Upper lobe of right lung (tissue), 1 donor: ENCODE results near the gene PTPRN2. TPM values are rescaled to one million over a fixed set of nuclear protein-coding genes. Genes with fewer than 3 reads are reported as not detected.
A peak's percentile ranks its signal among the peaks of the same experiment; 100 is the strongest.

Experiments used
- ATAC-seq: fragments of 200-7000 bp; cut with Tn5 transposase; one replicate; pipeline ENCODE4 v1.9.1; 2020; ENCODE audit warnings: mild to moderate bottlenecking, moderate library complexity
- DNase-seq: peaks from one replicate; pipeline ENCODE4 v3.0.0-alpha.2; 2020
- H3K27ac ChIP-seq: fragments of 200-600 bp; one replicate; pipeline ENCODE4 v1.8.0; 2022
- H3K27me3 ChIP-seq: fragments of 200-600 bp; one replicate; pipeline ENCODE4 v1.8.0; 2022; ENCODE audit warnings: mild to moderate bottlenecking
- H3K36me3 ChIP-seq: fragments of 200-600 bp; one replicate; pipeline ENCODE4 v1.8.0; 2022
- H3K4me1 ChIP-seq: fragments of 200-600 bp; one replicate; pipeline ENCODE4 v1.8.0; 2022
- H3K4me3 ChIP-seq: fragments of 200-600 bp; one replicate; pipeline ENCODE4 v1.8.0; 2022; ENCODE audit warnings: mild to moderate bottlenecking
- H3K9me3 ChIP-seq: fragments of 200-600 bp; one replicate; pipeline ENCODE4 v1.8.0; 2022
- CTCF ChIP-seq: fragments of 200-600 bp; IDR thresholded peaks from one replicate; pipeline ENCODE4 v1.8.0; 2022; ENCODE audit warnings: antibody characterized with exemption
- intact Hi-C: fragments of 100-400 bp; cut with DNase I; formaldehyde crosslinking; loops from one replicate; pipeline ENCODE4 v1.11.0; 2022
- total RNA-seq: library from RNA; stranded (reverse); fragmentation: NEBNext Ultra II Directional; extraction: Animal tissue kit (Norgen Biotek cat#: 25700); gene quantifications from one replicate; pipeline ENCODE4 v1.2.1, GENCODE V29; 2021
- donor health status: DM: no; HTN: yes; CAD: no; lungs with severe emphysema.

Gene PTPRN2
- total RNA-seq, 1 donor from 2014 or later = 4.9 TPM

- DNase-seq = no peak
These were observed 1090.3 kb downstream of the PTPRN2 start for GRCh38 chr7:157497367-157497743.

GRCh38 chr7:157496416-157497275 lies 1091.0 kb downstream of the PTPRN2 start:
- Histone ChIP-seq H3K4me3 (no peak overlapping the region), H3K36me3 (no peaks in the 10 kb centered on the region), H3K9me3 (no peaks in the 10 kb centered on the region), H3K4me1 (no peaks in the 10 kb centered on the region), H3K27me3 (no peaks in the 10 kb centered on the region), H3K27ac (no peak overlapping the region)
- ATAC-seq (no peak), DNase-seq (peak; percentile 54)
- intact Hi-C loops = no loop called here
- TF ChIP-seq CTCF = no peak

More at GRCh38 chr7:157497367-157497743, 1090.3 kb downstream of the PTPRN2 start:
- H3K27ac ChIP-seq = no peak overlapping the region
- no peaks in the 10 kb centered on the region for H3K9me3 ChIP-seq
- peaks cover under 1% of the 10 kb centered on the region for H3K4me1 ChIP-seq
- H3K27me3 ChIP-seq = peaks cover 3% of the 10 kb centered on the region
- H3K4me3 ChIP-seq = no peak overlapping the region
- ATAC-seq = no peak
- no peaks in the 10 kb centered on the region for H3K36me3 ChIP-seq
- intact Hi-C loops = no loop called here
- TF ChIP-seq CTCF = no peak

GRCh38 chr7:157495594-157495993 lies 1092.0 kb downstream of the PTPRN2 start:
- H3K36me3 ChIP-seq = no peaks in the 10 kb centered on the region
- H3K4me1 ChIP-seq = no peaks in the 10 kb centered on the region
- intact Hi-C loops = no loop called here
- H3K27me3 ChIP-seq = no peaks in the 10 kb centered on the region
- ATAC-seq (no peak), DNase-seq (peak; percentile 49)
- H3K27ac ChIP-seq = no peak overlapping the region
- no peak overlapping the region for H3K4me3 ChIP-seq
- no peaks in the 10 kb centered on the region for H3K9me3 ChIP-seq
- TF ChIP-seq CTCF = no peak

- no peak for ATAC-seq
- TF ChIP-seq CTCF = no peak
These were observed 1092.5 kb downstream of the PTPRN2 start for GRCh38 chr7:157495177-157495553.

GRCh38 chr7:157494506-157495176 lies 1093.0 kb downstream of the PTPRN2 start:
- ATAC-seq (no peak), DNase-seq (peak; percentile 59)
- H3K4me1 ChIP-seq = no peaks in the 10 kb centered on the region
- no peak for TF ChIP-seq CTCF
- H3K27me3 ChIP-seq = no peaks in the 10 kb centered on the region
- H3K36me3 ChIP-seq = no peaks in the 10 kb centered on the region
- no peak overlapping the region for H3K4me3 ChIP-seq
- no peaks in the 10 kb centered on the region for H3K9me3 ChIP-seq
- intact Hi-C loops = no loop called here
- H3K27ac ChIP-seq = no peak overlapping the region

More at GRCh38 chr7:157495177-157495553, 1092.5 kb downstream of the PTPRN2 start:
- no peaks in the 10 kb centered on the region for H3K4me1 ChIP-seq
- no peaks in the 10 kb centered on the region for H3K27me3 ChIP-seq
- no peaks in the 10 kb centered on the region for H3K36me3 ChIP-seq
- no peak overlapping the region for H3K27ac ChIP-seq
- intact Hi-C loops = no loop called here
- H3K4me3 ChIP-seq = no peak overlapping the region
- H3K9me3 ChIP-seq = no peaks in the 10 kb centered on the region
- no peak for DNase-seq
